Measurements from ENCODE around the gene NUCKS1.

Gene NUCKS1

GRCh38 chr1:205748403-205749233, 1.4 kb downstream of the NUCKS1 start:
- TF ChIP-seq LEF1 (IDR thresholded peaks at IDR 0.05; ENCODE audit: borderline replicate concordance) (no peak), L3MBTL2 (conservative IDR thresholded peaks at IDR 0.05) (0 out of 2 replicates have a peak, but pooled peaks have one; percentile 17)
- POLR2A ChIA-PET: interaction anchor here (1.0 to 1.5 kb wide), 8 partner anchors 10 to 62 kb away, joined by 3 to 10 read pairs (median 4); no protein-coding TSS in a partner anchor
- peak; percentile 28 for DNase-seq (ENCODE audit: extremely low spot score)
- CTCF ChIA-PET: interaction anchor here (1.7 kb wide), 1 partner anchor 9 kb away, joined by 4 read pairs; no protein-coding TSS in a partner anchor

GRCh38 chr1:205746757-205747412, 3.1 kb downstream of the NUCKS1 start:
- DNase-seq (ENCODE audit: extremely low spot score): no peak
- CTCF ChIA-PET: no interaction called here
- peak; percentile 27; the same call in 1 of the 2 replicates for TF ChIP-seq ELF4 (IDR thresholded peaks at IDR 0.05)
- no peak for TF ChIP-seq SUZ12 (IDR thresholded peaks at IDR 0.05)
- POLR2A ChIA-PET: interaction anchor here (0.6 to 1.2 kb wide), 3 partner anchors 13 to 65 kb away, joined by 3 read pairs; no protein-coding TSS in a partner anchor

- TF ChIP-seq FOXA1 (IDR thresholded peaks at IDR 0.05): no peak
- no peak for TF ChIP-seq NFRKB (IDR thresholded peaks at IDR 0.05)
- no peak for TF ChIP-seq L3MBTL2 (conservative IDR thresholded peaks at IDR 0.05)
- no peak for TF ChIP-seq SP1 (IDR thresholded peaks at IDR 0.05)
- no peak for TF ChIP-seq ZNF384 (IDR thresholded peaks at IDR 0.05)
- TF ChIP-seq SUZ12 (IDR thresholded peaks at IDR 0.05): no peak
- no peak for TF ChIP-seq TARDBP (IDR thresholded peaks at IDR 0.05)
- TF ChIP-seq ELF4 (IDR thresholded peaks at IDR 0.05): no peak
- no peak for TF ChIP-seq CTBP1 (IDR thresholded peaks at IDR 0.05; ENCODE audit: borderline replicate concordance)
- no peak for TF ChIP-seq FOXK2 (IDR thresholded peaks at IDR 0.05)
- TF ChIP-seq HDGF (IDR thresholded peaks at IDR 0.05; ENCODE audit: borderline replicate concordance): no peak
- no peak for TF ChIP-seq FOXM1 (IDR thresholded peaks at IDR 0.05; ENCODE audit: borderline replicate concordance)
- TF ChIP-seq BHLHE40 (IDR thresholded peaks at IDR 0.05; ENCODE audit: borderline replicate concordance): no peak
- no peak for TF ChIP-seq PKNOX1 (IDR thresholded peaks at IDR 0.05)
- TF ChIP-seq LEF1 (IDR thresholded peaks at IDR 0.05; ENCODE audit: borderline replicate concordance): no peak
- DNase-seq (ENCODE audit: extremely low spot score): no peak
- ChIA-PET CTCF (no interaction called here), POLR2A (interaction anchor here (1.1 kb wide), 1 partner anchor 33 kb away, joined by 3 read pairs; no protein-coding TSS in a partner anchor)
Observed at GRCh38 chr1:205744403-205744802, 5.6 kb downstream of the NUCKS1 start.

- no peak for DNase-seq (ENCODE audit: extremely low spot score)
- ChIA-PET CTCF (no interaction called here), POLR2A (no interaction called here)
- TF ChIP-seq ARNT (IDR thresholded peaks at IDR 0.05) (no peak), PKNOX1 (IDR thresholded peaks at IDR 0.05) (no peak), TARDBP (IDR thresholded peaks at IDR 0.05) (no peak), CTBP1 (IDR thresholded peaks at IDR 0.05; ENCODE audit: borderline replicate concordance) (no peak), ZNF384 (IDR thresholded peaks at IDR 0.05) (no peak), FOXM1 (IDR thresholded peaks at IDR 0.05; ENCODE audit: borderline replicate concordance) (no peak), ELF4 (IDR thresholded peaks at IDR 0.05) (no peak), SUZ12 (IDR thresholded peaks at IDR 0.05) (no peak), HDGF (IDR thresholded peaks at IDR 0.05; ENCODE audit: borderline replicate concordance) (no peak), L3MBTL2 (conservative IDR thresholded peaks at IDR 0.05) (no peak), FOXK2 (IDR thresholded peaks at IDR 0.05) (no peak), SP1 (IDR thresholded peaks at IDR 0.05) (no peak), BHLHE40 (IDR thresholded peaks at IDR 0.05; ENCODE audit: borderline replicate concordance) (no peak), LEF1 (IDR thresholded peaks at IDR 0.05; ENCODE audit: borderline replicate concordance) (no peak), NFRKB (IDR thresholded peaks at IDR 0.05) (no peak)
Observed at GRCh38 chr1:205743977-205744376, 6.0 kb downstream of the NUCKS1 start.

GRCh38 chr1:205741681-205742080, 8.3 kb downstream of the NUCKS1 start:
- ChIA-PET POLR2A (no interaction called here), CTCF (interaction anchor here (1.4 kb wide), 1 partner anchor 84 kb away, joined by 4 read pairs; no protein-coding TSS in a partner anchor)
- TF ChIP-seq TARDBP (IDR thresholded peaks at IDR 0.05): no peak
- TF ChIP-seq SP1 (IDR thresholded peaks at IDR 0.05): no peak
- TF ChIP-seq PKNOX1 (IDR thresholded peaks at IDR 0.05): peak; percentile 65; the same call in 1 of the 2 replicates
- TF ChIP-seq CTBP1 (IDR thresholded peaks at IDR 0.05; ENCODE audit: borderline replicate concordance): no peak
- TF ChIP-seq BHLHE40 (IDR thresholded peaks at IDR 0.05; ENCODE audit: borderline replicate concordance): no peak
- TF ChIP-seq SUZ12 (IDR thresholded peaks at IDR 0.05): no peak
- no peak for DNase-seq (ENCODE audit: extremely low spot score)

All from HEK293T (cell line).